Measurements from ENCODE around the gene DENND2C. TPM values are rescaled to one million over a fixed set of nuclear protein-coding genes. Genes with fewer than 3 reads are reported as not detected.

DENND2C gene
- total RNA-seq, 1 experiment from 2014 or later: 0.70 TPM

DNA sequence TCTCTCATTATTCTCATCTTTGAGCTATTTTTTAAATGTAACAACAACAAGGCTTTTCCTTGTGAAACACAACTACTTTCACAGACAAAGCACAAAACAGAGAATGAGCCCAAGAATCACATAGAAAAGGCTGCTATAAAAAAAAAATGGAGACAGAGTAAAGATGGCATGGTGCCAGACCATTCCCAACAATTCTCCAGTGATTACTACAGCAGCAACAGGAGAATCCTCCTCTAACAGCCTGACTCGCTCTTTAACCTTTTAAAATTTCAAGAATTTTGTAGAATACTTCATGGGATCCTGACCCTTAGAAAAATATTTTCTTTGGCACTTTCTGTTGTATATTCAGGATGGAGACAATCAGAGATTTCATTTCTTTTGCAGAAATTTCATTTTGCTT is 84.6 kb downstream of the DENND2C start:
- H3F3A ChIP-seq (ENCODE audit: insufficient read depth, low read depth): peaks cover 10% of the 10 kb centered on the region; the same call in 1 of the 2 replicates
- no peaks in the 10 kb centered on the region for H4K20me1 ChIP-seq (ENCODE audit: insufficient read depth)
- TF ChIP-seq, protein P1, sequence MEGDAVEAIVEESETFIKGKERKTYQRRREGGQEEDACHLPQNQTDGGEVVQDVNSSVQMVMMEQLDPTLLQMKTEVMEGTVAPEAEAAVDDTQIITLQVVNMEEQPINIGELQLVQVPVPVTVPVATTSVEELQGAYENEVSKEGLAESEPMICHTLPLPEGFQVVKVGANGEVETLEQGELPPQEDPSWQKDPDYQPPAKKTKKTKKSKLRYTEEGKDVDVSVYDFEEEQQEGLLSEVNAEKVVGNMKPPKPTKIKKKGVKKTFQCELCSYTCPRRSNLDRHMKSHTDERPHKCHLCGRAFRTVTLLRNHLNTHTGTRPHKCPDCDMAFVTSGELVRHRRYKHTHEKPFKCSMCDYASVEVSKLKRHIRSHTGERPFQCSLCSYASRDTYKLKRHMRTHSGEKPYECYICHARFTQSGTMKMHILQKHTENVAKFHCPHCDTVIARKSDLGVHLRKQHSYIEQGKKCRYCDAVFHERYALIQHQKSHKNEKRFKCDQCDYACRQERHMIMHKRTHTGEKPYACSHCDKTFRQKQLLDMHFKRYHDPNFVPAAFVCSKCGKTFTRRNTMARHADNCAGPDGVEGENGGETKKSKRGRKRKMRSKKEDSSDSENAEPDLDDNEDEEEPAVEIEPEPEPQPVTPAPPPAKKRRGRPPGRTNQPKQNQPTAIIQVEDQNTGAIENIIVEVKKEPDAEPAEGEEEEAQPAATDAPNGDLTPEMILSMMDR (conservative IDR thresholded peaks at IDR 0.05): no peak
- no peak for TF ChIP-seq EZH2 (IDR thresholded peaks at IDR 0.05; ENCODE audit: low read depth)
- intact Hi-C loops (cut with micrococcal nuclease; ENCODE audit: unreplicated experiment): no loop called here
- H3K4me1 ChIP-seq (replicated peaks; ENCODE audit: insufficient read depth): peaks cover 11% of the 10 kb centered on the region
- no peak overlapping the region for H3K27ac ChIP-seq
- no peak overlapping the region for H2AFZ ChIP-seq
- H3K4me2 ChIP-seq: no peak overlapping the region
- BruUV-seq (replicated peaks): no TSS peak
- ChIA-PET POLR2A (ENCODE audit: unreplicated experiment) (no interaction called here), CTCF (no interaction called here)
- DNase-seq: no peak
- H3K36me3 ChIP-seq (ENCODE audit: low read depth): 0 out of 2 replicates have a peak, but pooled peaks cover under 1% of the 10 kb centered on the region
- H3K4me3 ChIP-seq: no peak overlapping the region
- no peaks in the 10 kb centered on the region for H3K9me2 ChIP-seq (ENCODE audit: insufficient read depth)
- peaks cover 10% of the 10 kb centered on the region for H3K79me2 ChIP-seq (ENCODE audit: low read depth)
- H3K27me3 ChIP-seq (ENCODE audit: insufficient read depth, low read depth): no peaks in the 10 kb centered on the region
- no peaks in the 10 kb centered on the region for H3K9me3 ChIP-seq (ENCODE audit: insufficient read depth, low read depth)

DNA sequence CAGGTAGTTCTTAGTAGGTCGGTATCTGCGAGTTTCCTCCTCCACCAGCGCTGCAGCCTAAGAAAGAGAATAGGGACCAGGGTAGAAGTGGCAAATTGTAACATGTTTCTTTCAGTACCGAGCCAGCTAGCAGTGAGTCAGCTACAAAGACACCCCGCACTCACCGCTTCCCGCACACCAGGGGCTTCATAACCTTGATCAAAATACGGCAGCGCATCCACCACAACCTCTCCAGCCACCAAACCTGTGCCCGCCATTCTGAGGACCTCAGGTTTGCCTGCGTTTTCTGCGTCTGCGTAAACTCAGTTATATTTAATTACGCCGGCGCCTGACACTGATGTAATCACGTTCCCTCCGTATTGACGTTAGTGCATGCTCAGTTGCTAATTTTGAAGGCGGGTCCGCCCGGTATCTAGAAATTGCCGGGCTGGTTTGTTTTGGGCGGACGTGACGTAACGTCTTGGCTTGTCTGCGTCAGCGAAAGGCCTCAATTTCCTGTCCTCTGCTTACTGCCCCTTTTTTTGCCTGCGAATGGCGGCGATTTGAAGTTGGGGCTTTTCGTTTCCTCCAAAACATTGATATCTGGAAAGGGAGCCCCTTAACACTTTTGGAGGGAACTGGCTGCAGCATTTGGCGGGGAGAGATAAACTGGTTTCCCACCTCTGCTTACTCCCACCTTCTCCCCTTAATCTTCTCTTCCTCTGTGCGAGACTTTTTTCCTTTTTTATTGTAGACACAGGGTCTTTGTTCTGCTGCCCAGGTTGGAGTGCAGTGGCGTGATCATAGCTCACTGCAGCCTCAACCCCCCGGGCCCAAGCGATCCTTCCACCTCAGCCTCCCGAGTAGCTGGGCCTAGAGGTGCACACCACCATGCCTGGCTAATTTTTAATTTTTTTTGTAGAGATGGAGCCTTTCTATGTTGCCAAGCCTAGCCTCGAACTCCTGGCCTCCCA is 88.2 kb downstream of the DENND2C start, which contains the start of gene BCAS2:
Gene BCAS2, minus strand, starts transcription at position 281 of the 953 bp plus-strand sequence. Its CDS starts 24 bp downstream, at position 257.
- Histone ChIP-seq H3K4me1 (replicated peaks; ENCODE audit: insufficient read depth) (peaks cover 14% of the 10 kb centered on the region), H3F3A (ENCODE audit: insufficient read depth, low read depth) (peaks cover 10% of the 10 kb centered on the region; the same call in 1 of the 2 replicates), H3K4me2 (peak within 1 kb of the TSS; percentile 88), H3K9me2 (ENCODE audit: insufficient read depth) (no peaks in the 10 kb centered on the region), H3K9me3 (ENCODE audit: insufficient read depth, low read depth) (no peaks in the 10 kb centered on the region), H2AFZ (peak within 1 kb of the TSS; percentile 99), H3K79me2 (ENCODE audit: low read depth) (peaks cover 36% of the 10 kb centered on the region), H3K36me3 (ENCODE audit: low read depth) (peaks cover 27% of the 10 kb centered on the region), H3K27ac (peak within 1 kb of the TSS; percentile 68), H3K4me3 (peak within 1 kb of the TSS; percentile 68), H4K20me1 (ENCODE audit: insufficient read depth) (no peaks in the 10 kb centered on the region), H3K27me3 (ENCODE audit: insufficient read depth, low read depth) (no peaks in the 10 kb centered on the region)
- peak; percentile 92 to 96 for DNase-seq
- CTCF ChIA-PET: no interaction called here
- POLR2A ChIA-PET (ENCODE audit: unreplicated experiment): no interaction called here
- TF ChIP-seq EZH2 (IDR thresholded peaks at IDR 0.05; ENCODE audit: low read depth): no peak
- TF ChIP-seq, protein P1 (conservative IDR thresholded peaks at IDR 0.05): no peak
- intact Hi-C loops (cut with micrococcal nuclease; ENCODE audit: unreplicated experiment): loop anchor here (2.0 to 5.0 kb wide), 2 partner anchors 71 to 91 kb away; partner anchors contain the start of genes DENND2C and TRIM33
- BruUV-seq (replicated peaks): no TSS peak

DNA sequence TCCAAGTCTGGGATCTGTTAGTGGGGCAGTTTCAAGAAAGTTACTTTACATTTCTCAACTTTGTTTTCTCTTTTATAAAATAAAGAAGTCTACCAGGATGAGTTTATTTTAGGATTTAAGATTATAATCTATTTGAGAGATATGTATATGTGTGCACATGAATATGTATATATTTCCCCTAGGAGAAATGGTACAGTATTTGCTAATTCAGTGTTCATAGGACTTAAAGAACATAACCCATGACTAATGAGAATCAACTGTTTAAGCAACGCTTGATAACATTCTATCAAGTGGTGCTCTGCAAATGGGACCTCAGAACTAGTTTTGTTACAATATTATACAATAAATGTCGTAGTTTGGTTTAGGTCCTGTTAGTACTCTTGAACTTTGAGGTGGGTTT is 95.5 kb downstream of the DENND2C start:
- POLR2A ChIA-PET (ENCODE audit: unreplicated experiment): no interaction called here
- no peak overlapping the region for H3K4me2 ChIP-seq
- no peaks in the 10 kb centered on the region for H3K9me3 ChIP-seq (ENCODE audit: insufficient read depth, low read depth)
- H3F3A ChIP-seq (ENCODE audit: insufficient read depth, low read depth): no peaks in the 10 kb centered on the region
- H4K20me1 ChIP-seq (ENCODE audit: insufficient read depth): no peaks in the 10 kb centered on the region
- H3K36me3 ChIP-seq (ENCODE audit: low read depth): peaks cover 51% of the 10 kb centered on the region
- no peak overlapping the region for H3K4me3 ChIP-seq
- no peak for TF ChIP-seq EZH2 (IDR thresholded peaks at IDR 0.05; ENCODE audit: low read depth)
- TF ChIP-seq, protein P1 (conservative IDR thresholded peaks at IDR 0.05): no peak
- H3K4me1 ChIP-seq (replicated peaks; ENCODE audit: insufficient read depth): no peaks in the 10 kb centered on the region
- H3K9me2 ChIP-seq (ENCODE audit: insufficient read depth): no peaks in the 10 kb centered on the region
- H2AFZ ChIP-seq: no peak overlapping the region
- H3K79me2 ChIP-seq (ENCODE audit: low read depth): peaks cover 17% of the 10 kb centered on the region
- intact Hi-C loops (cut with micrococcal nuclease; ENCODE audit: unreplicated experiment): no loop called here
- no peak overlapping the region for H3K27ac ChIP-seq
- BruUV-seq (replicated peaks): no TSS peak
- DNase-seq: no peak
- CTCF ChIA-PET: no interaction called here
- no peaks in the 10 kb centered on the region for H3K27me3 ChIP-seq (ENCODE audit: insufficient read depth, low read depth)

Measured in PC-9 (cell line).